ENCODE results near the gene GALNT9.

The GALNT9 gene

DNA sequence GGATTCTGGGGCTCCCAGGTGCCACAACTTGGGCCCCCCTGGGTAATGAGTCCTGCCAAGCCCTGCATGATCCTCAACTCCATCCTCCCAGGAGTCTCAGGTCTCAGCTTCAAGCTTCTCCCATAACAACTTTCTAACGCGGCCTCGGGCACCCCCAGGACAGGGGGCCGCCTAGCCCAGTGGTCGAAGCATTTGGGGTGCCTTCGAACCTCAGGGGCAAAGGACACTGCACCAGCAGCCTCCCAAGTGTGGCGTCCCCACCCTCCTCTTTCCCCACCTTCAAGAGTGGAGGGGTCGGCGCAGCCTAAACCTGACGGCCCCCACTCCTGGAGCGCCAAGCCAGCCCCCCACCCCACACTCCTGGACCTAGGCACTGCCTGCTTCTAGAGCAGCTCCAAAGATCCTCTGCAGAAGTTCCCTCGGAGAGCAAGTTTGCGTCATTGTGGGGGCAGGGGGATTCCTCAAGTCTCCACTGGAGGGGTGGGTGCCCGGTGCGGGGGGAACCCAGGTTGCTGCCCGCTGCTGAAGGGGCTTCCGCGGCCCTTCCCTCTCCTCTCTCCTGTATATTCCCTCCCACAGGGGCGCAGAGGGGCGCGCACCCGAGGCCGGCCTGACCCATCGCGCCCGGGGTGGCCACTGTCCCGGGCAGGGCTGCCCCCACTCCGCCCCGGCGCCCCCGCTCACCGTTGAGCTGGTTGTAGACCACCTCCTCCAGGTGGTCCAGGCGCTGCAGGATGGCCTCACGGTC lies 933 bp downstream of the GALNT9 start:
- no peak overlapping the region for H3K4me3 ChIP-seq (ENCODE audit: low read depth, low read length)

DNA sequence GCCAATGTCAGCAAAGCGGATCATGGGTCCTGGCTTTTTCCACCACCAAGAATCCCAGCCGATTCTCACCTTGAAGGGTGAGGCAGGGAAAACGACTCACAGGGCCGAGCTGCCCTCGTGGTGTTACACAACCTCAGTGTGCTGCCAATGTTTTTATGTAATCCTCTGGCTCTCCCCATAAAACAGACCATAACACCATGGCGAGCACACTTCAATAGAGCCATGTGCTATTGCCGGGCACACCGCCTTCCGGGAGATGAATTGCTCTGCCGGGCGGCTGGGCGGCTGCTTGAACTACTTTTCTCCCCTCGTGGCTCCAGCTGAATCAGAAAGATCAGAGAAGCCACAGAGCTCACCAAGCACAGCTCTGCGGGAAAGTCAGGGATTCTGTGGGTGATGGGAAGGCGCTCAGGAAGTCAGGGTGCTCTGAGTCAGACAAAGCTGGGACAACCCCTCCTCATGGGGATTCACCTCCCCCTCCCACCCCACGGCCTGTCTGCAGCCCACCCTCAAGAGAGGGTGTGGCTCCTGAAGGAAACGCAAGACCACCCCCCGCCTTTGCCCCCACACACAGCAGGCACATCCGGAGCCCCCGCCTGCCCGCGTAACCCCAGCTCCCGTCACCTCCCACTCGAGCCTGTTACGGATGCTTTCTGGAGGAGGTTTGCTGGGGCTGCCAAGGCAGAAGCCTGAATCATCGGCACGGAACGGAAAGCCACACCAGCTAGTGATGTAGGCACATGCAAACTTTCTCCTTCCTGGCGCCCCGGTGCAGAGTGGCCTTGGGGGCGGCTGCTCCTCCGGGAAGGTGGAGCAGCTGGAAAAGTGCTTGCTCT lies 1.8 kb downstream of the GALNT9 start:
- no peak overlapping the region for H3K4me3 ChIP-seq (ENCODE audit: low read depth, low read length)

More for the DNA sequence above, 933 bp downstream of the GALNT9 start:
- TF ChIP-seq, protein P1, sequence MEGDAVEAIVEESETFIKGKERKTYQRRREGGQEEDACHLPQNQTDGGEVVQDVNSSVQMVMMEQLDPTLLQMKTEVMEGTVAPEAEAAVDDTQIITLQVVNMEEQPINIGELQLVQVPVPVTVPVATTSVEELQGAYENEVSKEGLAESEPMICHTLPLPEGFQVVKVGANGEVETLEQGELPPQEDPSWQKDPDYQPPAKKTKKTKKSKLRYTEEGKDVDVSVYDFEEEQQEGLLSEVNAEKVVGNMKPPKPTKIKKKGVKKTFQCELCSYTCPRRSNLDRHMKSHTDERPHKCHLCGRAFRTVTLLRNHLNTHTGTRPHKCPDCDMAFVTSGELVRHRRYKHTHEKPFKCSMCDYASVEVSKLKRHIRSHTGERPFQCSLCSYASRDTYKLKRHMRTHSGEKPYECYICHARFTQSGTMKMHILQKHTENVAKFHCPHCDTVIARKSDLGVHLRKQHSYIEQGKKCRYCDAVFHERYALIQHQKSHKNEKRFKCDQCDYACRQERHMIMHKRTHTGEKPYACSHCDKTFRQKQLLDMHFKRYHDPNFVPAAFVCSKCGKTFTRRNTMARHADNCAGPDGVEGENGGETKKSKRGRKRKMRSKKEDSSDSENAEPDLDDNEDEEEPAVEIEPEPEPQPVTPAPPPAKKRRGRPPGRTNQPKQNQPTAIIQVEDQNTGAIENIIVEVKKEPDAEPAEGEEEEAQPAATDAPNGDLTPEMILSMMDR (IDR thresholded peaks at IDR 0.05; ENCODE audit: low read depth, low read length) = no peak

GRCh38 chr12:132326646-132327045 lies 2.7 kb downstream of the GALNT9 start:
- H3K4me3 ChIP-seq (ENCODE audit: low read depth, low read length) = no peak overlapping the region
- TF ChIP-seq, protein P1 (IDR thresholded peaks at IDR 0.05; ENCODE audit: low read depth, low read length) = no peak

More for the DNA sequence above, 1.8 kb downstream of the GALNT9 start:
- TF ChIP-seq, protein P1 (IDR thresholded peaks at IDR 0.05; ENCODE audit: low read depth, low read length) = no peak

GRCh38 chr12:132325733-132326130 lies 3.7 kb downstream of the GALNT9 start:
- TF ChIP-seq, protein P1 (IDR thresholded peaks at IDR 0.05; ENCODE audit: low read depth, low read length) = no peak
- no peak overlapping the region for H3K4me3 ChIP-seq (ENCODE audit: low read depth, low read length)

DNA sequence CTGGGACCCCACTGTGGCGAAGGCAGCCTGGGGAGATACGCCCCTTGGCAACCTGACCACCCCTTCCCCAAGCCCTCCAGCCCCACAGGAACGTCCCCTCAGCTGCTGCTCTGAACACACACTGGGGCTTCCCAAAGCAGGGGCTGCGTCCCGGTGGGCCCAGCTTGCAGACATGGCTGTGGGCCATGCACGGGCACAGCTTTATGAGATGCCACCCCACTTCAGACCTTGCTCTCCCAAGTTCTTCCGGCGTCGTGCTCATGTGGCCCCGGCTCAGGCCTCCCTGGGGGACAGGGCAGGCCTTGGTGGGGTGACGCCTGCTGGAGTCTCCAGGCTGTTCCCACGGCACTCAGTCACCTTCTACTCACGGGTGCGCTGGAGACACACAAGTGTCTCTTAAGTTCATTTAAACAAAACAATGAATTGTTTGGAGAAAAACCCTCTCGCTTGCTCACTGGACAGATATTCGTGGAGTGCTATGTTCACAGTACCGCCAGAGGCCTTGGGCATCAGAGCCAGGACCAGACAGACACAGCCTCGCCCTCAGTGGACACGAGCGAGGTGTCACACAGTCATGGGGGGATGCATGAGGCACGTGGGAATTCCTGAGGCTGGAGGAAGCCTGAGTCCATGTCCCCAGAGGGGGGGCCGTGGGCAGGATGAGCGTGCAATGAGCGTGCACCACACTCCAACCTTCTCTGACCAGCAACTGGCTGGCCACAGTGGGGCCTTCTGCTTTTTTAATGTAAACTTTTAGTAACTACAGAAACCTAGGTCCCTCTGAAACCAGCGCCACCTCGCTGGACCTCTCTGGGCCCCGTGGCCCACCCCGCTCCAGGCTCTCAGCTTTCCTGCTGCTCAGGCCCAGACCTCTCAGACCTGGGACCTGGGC lies 4.3 kb downstream of the GALNT9 start:
- TF ChIP-seq, protein P1 (IDR thresholded peaks at IDR 0.05; ENCODE audit: low read depth, low read length) = no peak
- no peak overlapping the region for H3K4me3 ChIP-seq (ENCODE audit: low read depth, low read length)

DNA sequence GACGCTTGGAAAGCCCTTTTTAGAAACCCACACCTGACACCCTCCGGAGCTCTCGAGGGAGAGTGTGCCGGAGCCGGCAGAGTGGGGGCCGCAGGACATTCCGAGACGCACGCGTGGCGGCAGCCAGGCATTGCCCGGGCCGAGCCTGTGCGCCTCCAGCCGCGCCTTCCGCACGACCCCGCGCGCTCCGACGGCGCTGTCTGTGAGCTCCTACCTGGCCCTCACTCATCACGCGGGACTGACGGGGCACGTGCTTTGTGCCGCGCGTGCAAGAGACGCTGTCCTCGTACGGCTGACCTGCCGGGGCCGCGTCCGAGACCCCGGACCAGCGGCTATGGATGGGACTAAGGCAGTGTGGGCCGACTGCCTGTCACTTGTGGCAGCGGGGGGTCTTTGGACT lies 5.2 kb downstream of the GALNT9 start:
- TF ChIP-seq, protein P1 (IDR thresholded peaks at IDR 0.05; ENCODE audit: low read depth, low read length) = no peak

More for the DNA sequence above, 5.2 kb downstream of the GALNT9 start:
- H3K4me3 ChIP-seq (ENCODE audit: low read depth, low read length) = no peak overlapping the region
